K562 (cell line): ENCODE data around the gene NECTIN2. TPM values are rescaled to one million over a fixed set of nuclear protein-coding genes. Genes with fewer than 3 reads are reported as not detected.

ENCODE experiments used
- ATAC-seq: fragments of 200-7000 bp; cut with Tn5 transposase; 3 replicates; pipeline ENCODE4 v1.9.1; 2020; ENCODE audit warnings: moderate library complexity
- BruUV-seq: library from RNA; stranded (reverse); fragments of 400-500 nt; replicated peaks from 2 replicates; lab custom pipeline; 2021; lab: Mats Ljungman, UMichigan
- CTCF ChIA-PET: fragments of 300-600 bp; formaldehyde crosslinking; extraction: SDS; loops from one replicate; lab custom pipeline; 2021; ENCODE audit warnings: low intra/inter-chr PET ratio; lab: Yijun Ruan, JAX
- POLR2A ChIA-PET: fragments of 300-600, 350-650 bp; sonication (Branson Sonifier 250); formaldehyde crosslinking; extraction: SDS; loops from one replicate; lab custom pipeline; 2021; ENCODE audit warnings: antibody characterized with exemption, inconsistent platforms; lab: Yijun Ruan, JAX
- DNase-seq, 4 experiments: peaks; one replicate each; pipeline versions ENCODE4 v3.0.0 to v3.0.0-alpha.2; 2011 to 2018; ENCODE audit warnings: low spot score in 3 of 4, mixed read lengths in 3 of 4; ENCODE audit errors: extremely low read depth in 1 of 4
- FAIRE-seq: peaks from 2 replicates; lab custom pipeline; 2011; peaks lifted over from hg19 to GRCh38; lab: Jason Lieb, UNC
- H2AFZ ChIP-seq: 2 replicates; pipeline ENCODE4 v1.6.0; 2011; ENCODE audit warnings: low read depth, low read length, control low read depth, inconsistent platforms
- H3K27ac ChIP-seq: fragments of 200-600 bp; 3 replicates; pipeline ENCODE4 v1.8.0; 2011; ENCODE audit warnings: low read depth, mild to moderate bottlenecking, control low read depth, inconsistent platforms, low read length, moderate library complexity, mixed read lengths; ENCODE audit errors: extremely low read depth
- H3K27me3 ChIP-seq, 2 experiments: fragments of 300-600 bp in 1 of 2; 2 replicates in 1 of 2; 3 replicates in 1 of 2; pipeline versions ENCODE4 v1.6.0 to v1.8.0; 2011; ENCODE audit warnings: inconsistent platforms in 2 of 2, low read length in 2 of 2, mild to moderate bottlenecking in 1 of 2, mixed read lengths in 1 of 2, moderate library complexity in 1 of 2; ENCODE audit not compliant: control insufficient read depth in 2 of 2, insufficient read depth in 2 of 2
- H3K36me3 ChIP-seq: fragments of 300-600 bp; 3 replicates; pipeline ENCODE4 v1.8.0; 2011; ENCODE audit warnings: mild to moderate bottlenecking, low read length, inconsistent platforms; ENCODE audit not compliant: control insufficient read depth, insufficient read depth
- H3K4me1 ChIP-seq, 2 experiments: fragments of 200-600 bp in 1 of 2; replicated peaks in 1 of 2; 2 replicates in 1 of 2; 3 replicates in 1 of 2; pipeline versions ENCODE4 v1.5.1 to v1.8.0; 2011; ENCODE audit warnings: inconsistent platforms in 2 of 2, low read length in 2 of 2, mild to moderate bottlenecking in 1 of 2, mixed read lengths in 1 of 2, moderate library complexity in 1 of 2; ENCODE audit not compliant: control insufficient read depth in 2 of 2, insufficient read depth in 2 of 2
- H3K4me2 ChIP-seq: 2 replicates; pipeline ENCODE4 v1.6.1; 2011; ENCODE audit warnings: low read length, control low read depth, inconsistent platforms, mixed read lengths; ENCODE audit not compliant: insufficient read depth
- H3K4me3 ChIP-seq: fragments of 200-600 bp; sonication (generic), shearing (Covaris generic); 2 replicates; pipeline ENCODE4 v1.5.1; 2016; ENCODE audit warnings: control low read depth, inconsistent platforms
- H3K79me2 ChIP-seq: fragments of 200-600 bp; 3 replicates; pipeline ENCODE4 v1.8.0; 2011; ENCODE audit warnings: low read length, inconsistent platforms; ENCODE audit not compliant: control insufficient read depth, insufficient read depth
- H3K9ac ChIP-seq, 2 experiments: 2 replicates each; pipeline versions ENCODE4 v1.6.0 to v1.6.1; 2011; ENCODE audit warnings: low read depth in 2 of 2, low read length in 2 of 2, control low read depth in 1 of 2, inconsistent platforms in 1 of 2, mild to moderate bottlenecking in 1 of 2, mixed read lengths in 1 of 2; ENCODE audit not compliant: insufficient read depth in 1 of 2
- H3K9me1 ChIP-seq: one replicate; pipeline ENCODE4 v1.6.0; 2011; ENCODE audit warnings: inconsistent platforms, mild to moderate bottlenecking, low read length, moderate library complexity; ENCODE audit not compliant: control insufficient read depth, insufficient read depth
- H3K9me3 ChIP-seq: replicated peaks from 2 replicates; pipeline ENCODE4 v1.5.1; 2011; ENCODE audit warnings: low read depth, low read length, inconsistent platforms; ENCODE audit not compliant: control insufficient read depth, insufficient read depth
- H4K20me1 ChIP-seq: replicated peaks from 2 replicates; pipeline ENCODE4 v1.6.1; 2011; ENCODE audit warnings: low read length, inconsistent platforms, mixed read lengths; ENCODE audit not compliant: control insufficient read depth, insufficient read depth
- CBX3 ChIP-seq, 2 experiments: IDR thresholded peaks; 1 replicate in 1 of 2; 2 replicates in 1 of 2; pipeline ENCODE4 v1.6.1; 2012; ENCODE audit warnings: inconsistent platforms in 2 of 2, low read length in 2 of 2, borderline replicate concordance in 1 of 2, control low read depth in 1 of 2
- CHD4 ChIP-seq: fragments of 200-600 bp; sonication (generic); IDR thresholded peaks from 3 replicates; pipeline ENCODE4 v1.6.1; 2012; ENCODE audit warnings: low read depth, mild to moderate bottlenecking, mixed read lengths, low read length, inconsistent platforms; ENCODE audit not compliant: insufficient read depth, insufficient replicate concordance, poor library complexity, severe bottlenecking
- EHMT2 ChIP-seq: fragments of 450-650 bp; IDR thresholded peaks from 2 replicates; pipeline ENCODE4 v1.6.1; 2018; ENCODE audit warnings: antibody characterized with exemption
- FIP1L1 ChIP-seq: fragments of 200-400 bp; formaldehyde crosslinking; IDR thresholded peaks from 2 replicates; pipeline ENCODE4 v1.6.1; 2018; ENCODE audit warnings: mild to moderate bottlenecking, low read depth, low read length; ENCODE audit not compliant: poor library complexity, severe bottlenecking
- IRF9 ChIP-seq: fragments of 450-650 bp; IDR thresholded peaks from 2 replicates; pipeline ENCODE4 v1.6.1; 2016; ENCODE audit warnings: missing biosample characterization, missing genetic modification characterization
- KDM2B ChIP-seq: fragments of 250-450 bp; sonication (Bioruptor Pico); IDR thresholded peaks from 2 replicates; pipeline ENCODE4 v1.8.0; 2021; ENCODE audit warnings: mild to moderate bottlenecking, moderate library complexity
- NFE2 ChIP-seq: IDR thresholded peaks from 2 replicates; pipeline ENCODE4 v1.6.1; 2014; ENCODE audit warnings: antibody characterized with exemption, low read depth
- PTRF ChIP-seq: fragments of 450-650 bp; IDR thresholded peaks from 2 replicates; pipeline ENCODE4 v1.6.1; 2016; ENCODE audit warnings: mild to moderate bottlenecking, missing genetic modification characterization, missing compliant biosample characterization
- RBFOX2 ChIP-seq: fragments of 200-400 bp; formaldehyde crosslinking; IDR thresholded peaks from 2 replicates; pipeline ENCODE4 v1.6.1; 2017; ENCODE audit warnings: low read depth, mild to moderate bottlenecking, low read length, moderate library complexity
- ZFP36 ChIP-seq: fragments of 150-350 bp; IDR thresholded peaks from 2 replicates; pipeline ENCODE4 v1.6.1; 2018; ENCODE audit warnings: low read length, low read depth; ENCODE audit not compliant: partially characterized antibody
- ZNF124 ChIP-seq: sonication (generic); formaldehyde crosslinking; IDR thresholded peaks from 2 replicates; pipeline ENCODE4 v1.8.1; 2022; ENCODE audit warnings: missing genetic modification reagents
- ZNF3 ChIP-seq: fragments of 250-450 bp; sonication (Bioruptor Pico); IDR thresholded peaks from 2 replicates; pipeline ENCODE4 v1.5.0; 2021; ENCODE audit warnings: mild to moderate bottlenecking, moderate library complexity
- ZNF316 ChIP-seq: fragments of 450-650 bp; IDR thresholded peaks from 2 replicates; pipeline ENCODE4 v1.6.1; 2016
- ZNF408 ChIP-seq: fragments of 250-450 bp; sonication (Bioruptor Pico); IDR thresholded peaks from 2 replicates; pipeline ENCODE4 v1.4.0; 2020; ENCODE audit warnings: low read depth, mild to moderate bottlenecking, moderate library complexity
- WGBS: fragments of 100-300 bp; shearing (Covaris generic); methylation state at CpG from one replicate; pipeline ENCODE4 v1.1.6; 2016; ENCODE audit warnings: low coverage, mixed read lengths; ENCODE audit not compliant: insufficient coverage; ENCODE audit errors: missing lambda C conversion rate; 5-methylcytosine and 5-hydroxymethylcytosine counted together
- in situ Hi-C: fragments of 300-500 bp; cut with MboI; formaldehyde crosslinking; loops from 4 replicates; pipeline ENCODE4 v1.15.0; 2018; ENCODE audit warnings: inconsistent platforms, mixed read lengths
- intact Hi-C: fragments of 100-400 bp; cut with micrococcal nuclease; formaldehyde crosslinking; loops from 2 replicates; pipeline ENCODE4 v1.14.2; 2022
- polyA plus RNA-seq, 8 experiments: library from polyadenylated mRNA; depleted of rRNA in 4 of 8; stranded (reverse) in 5 of 8; unstranded in 3 of 8; fragments of >200 nt; fragmentation: Nextera tagmentation in 2 of 8; fragmentation: Illumina TruSeq in 1 of 8; extraction: Ambion mirVana in 2 of 8; extraction: Trizol in 1 of 8; gene quantifications; 2 replicates each; pipeline versions ENCODE4 v1.2.1 to v1.2.3, GENCODE V29; 2011 to 2014; ENCODE audit warnings: inconsistent platforms in 1 of 8, missing spikeins in 1 of 8
- total RNA-seq, 7 experiments: library from RNA; depleted of rRNA in 6 of 7; stranded (reverse); fragments of >200 nt in 6 of 7; fragmentation: Illumina TruSeq in 2 of 7; extraction: Trizol in 2 of 7; gene quantifications; 2 replicates each; pipeline versions ENCODE4 v1.2.1 to v1.2.3, GENCODE V29; 2011 to 2021; ENCODE audit warnings: low replicate concordance in 1 of 7

Gene NECTIN2
- total and polyA plus RNA-seq, 9 of the 15 experiments (the other 6 are each of a cell fraction or from before 2014, with no cell fraction given): 3.9 to 94.9 (median 34.9) TPM

- no peaks in the 10 kb centered on the region for H3K9me3 ChIP-seq
- POLR2A ChIA-PET: no interaction called here
- H3K9ac ChIP-seq: no peak overlapping the region
- 49% methylated on average over 16 of the region's 17 CpGs for WGBS
- no peaks in the 10 kb centered on the region for H4K20me1 ChIP-seq
- no peak for FAIRE-seq
- H3K27ac ChIP-seq: no peak overlapping the region
- in situ Hi-C loops (no loop called here), intact Hi-C loops (no loop called here)
- ATAC-seq: no peak
- no peaks in the 10 kb centered on the region for H3K79me2 ChIP-seq
- no TSS peak for BruUV-seq
- H2AFZ ChIP-seq: no peak overlapping the region
- no peak overlapping the region for H3K4me2 ChIP-seq
- no peak overlapping the region for H3K4me3 ChIP-seq
- no peaks in the 10 kb centered on the region for H3K36me3 ChIP-seq
- DNase-seq: peak in 1 of 4 experiments; percentile 6
- H3K27me3 ChIP-seq: peaks cover 7 to 14% of the 10 kb centered on the region in 2 experiments; a peak in 3 of 5 replicates
- CTCF ChIA-PET: interaction anchor here (0.6 kb wide), 1 partner anchor 12 kb away, joined by 3 read pairs; no protein-coding TSS in a partner anchor
- H3K9me1 ChIP-seq: no peaks in the 10 kb centered on the region
- H3K4me1 ChIP-seq: peaks cover 0 to 30% of the 10 kb centered on the region in 2 experiments; a peak in 2 of 5 replicates
- no peak for TF ChIP-seq ZNF408 (CRISPR knock-in tag)
- TF ChIP-seq EHMT2: no peak
- no peak for TF ChIP-seq CHD4
- no peak for TF ChIP-seq ZNF124
- TF ChIP-seq KDM2B (CRISPR knock-in tag): no peak
- no peak for TF ChIP-seq ZNF3
- no peak for TF ChIP-seq NFE2
- TF ChIP-seq FIP1L1: no peak
- no peak for TF ChIP-seq IRF9 (tag)
- TF ChIP-seq ZNF316: no peak
- TF ChIP-seq PTRF (tag): no peak
- TF ChIP-seq ZFP36: no peak
- TF ChIP-seq CBX3 (IDR thresholded peaks at IDR 0.05; ENCODE audit: borderline replicate concordance in 1 of 2, low read length in 2 of 2): no peak
- TF ChIP-seq RBFOX2: no peak
Measured at GRCh38 chr19:44814517-44814916, 31.6 kb upstream of the NECTIN2 start.
